ENCODE results near the gene PNPO.
A peak's percentile ranks its signal among the peaks of the same experiment; 100 is the strongest.

PNPO gene

GRCh38 chr17:47935961-47936360 lies 5.4 kb upstream of the PNPO start:
- H3K4me3 ChIP-seq (ENCODE audit: low read depth, low read length): no peak overlapping the region
- TF ChIP-seq CTCF (IDR thresholded peaks at IDR 0.05; ENCODE audit: low read depth, low read length): no peak

GRCh38 chr17:47937941-47938340 lies 3.4 kb upstream of the PNPO start:
- TF ChIP-seq CTCF (IDR thresholded peaks at IDR 0.05; ENCODE audit: low read depth, low read length): no peak
- no peak overlapping the region for H3K4me3 ChIP-seq (ENCODE audit: low read depth, low read length)

- TF ChIP-seq CTCF (IDR thresholded peaks at IDR 0.05; ENCODE audit: low read depth, low read length): no peak
- peak overlapping the region; percentile 65 for H3K4me3 ChIP-seq (ENCODE audit: low read depth, low read length)
Observed at GRCh38 chr17:47942096-47942510, 732 bp downstream of the PNPO start.

- no peak for TF ChIP-seq CTCF (IDR thresholded peaks at IDR 0.05; ENCODE audit: low read depth, low read length)
Observed at GRCh38 chr17:47942568-47942967, 1.2 kb downstream of the PNPO start.

GRCh38 chr17:47945080-47945479 lies 3.7 kb downstream of the PNPO start:
- H3K4me3 ChIP-seq (ENCODE audit: low read depth, low read length): no peak overlapping the region
- TF ChIP-seq CTCF (IDR thresholded peaks at IDR 0.05; ENCODE audit: low read depth, low read length): no peak

More at GRCh38 chr17:47942568-47942967, 1.2 kb downstream of the PNPO start:
- H3K4me3 ChIP-seq (ENCODE audit: low read depth, low read length): peak overlapping the region; percentile 65

- TF ChIP-seq CTCF (IDR thresholded peaks at IDR 0.05; ENCODE audit: low read depth, low read length): no peak
Observed at GRCh38 chr17:47945529-47946508, 4.4 kb downstream of the PNPO start.

GRCh38 chr17:47946516-47946915 lies 5.1 kb downstream of the PNPO start:
- H3K4me3 ChIP-seq (ENCODE audit: low read depth, low read length): no peak overlapping the region
- no peak for TF ChIP-seq CTCF (IDR thresholded peaks at IDR 0.05; ENCODE audit: low read depth, low read length)

More at GRCh38 chr17:47945529-47946508, 4.4 kb downstream of the PNPO start:
- H3K4me3 ChIP-seq (ENCODE audit: low read depth, low read length): no peak overlapping the region
